Stimulated activated memory B cell treated with anti-CD40 and anti-IgM and Interleukin-4, amounts not matched to agents 10 μg/mL and 1 μg/mL and 100 μg/mL, for 72 hours (primary cell): ENCODE measurements around the gene NFX1.
"Not testable (repeated sequence)": the region's sequence is repeated elsewhere in the genome, so short reads cannot be mapped to it uniquely, and the experiment has no call there.

Experiments
- ATAC-seq: fragments of 150-1000 bp; cut with Tn5 transposase; 2 replicates; pipeline ENCODE4 v1.10.0; 2021
- H3K27ac Mint-ChIP-seq: one replicate; pipeline ENCODE4 v1.8.0; 2022; ENCODE audit warnings: mild to moderate bottlenecking, mixed read lengths
- H3K27me3 Mint-ChIP-seq: one replicate; pipeline ENCODE4 v1.8.0; 2022; ENCODE audit warnings: mixed read lengths
- H3K36me3 Mint-ChIP-seq: one replicate; pipeline ENCODE4 v1.8.0; 2022; ENCODE audit warnings: mixed read lengths
- H3K4me1 Mint-ChIP-seq: one replicate; pipeline ENCODE4 v1.8.0; 2022; ENCODE audit warnings: mixed read lengths
- H3K4me3 Mint-ChIP-seq: one replicate; pipeline ENCODE4 v1.8.0; 2022; ENCODE audit warnings: mild to moderate bottlenecking, moderate library complexity, mixed read lengths
- H3K9me3 Mint-ChIP-seq: one replicate; pipeline ENCODE4 v1.8.0; 2022; ENCODE audit warnings: mixed read lengths

The NFX1 gene

GRCh38 chr9:33349743-33350142 lies 59.4 kb downstream of the NFX1 start:
- no peaks in the 10 kb centered on the region for H3K4me1 Mint-ChIP-seq
- H3K36me3 Mint-ChIP-seq = peaks cover 73% of the 10 kb centered on the region

GRCh38 chr9:33350310-33350709 lies 60.0 kb downstream of the NFX1 start:
- Mint-ChIP-seq H3K4me1 (no peaks in the 10 kb centered on the region), H3K27ac (no peak overlapping the region), H3K27me3 (no peaks in the 10 kb centered on the region), H3K4me3 (no peak overlapping the region), H3K36me3 (peaks cover 73% of the 10 kb centered on the region), H3K9me3 (no peaks in the 10 kb centered on the region)
- ATAC-seq = no peak

More at GRCh38 chr9:33349743-33350142, 59.4 kb downstream of the NFX1 start:
- Mint-ChIP-seq H3K27ac (no peak overlapping the region), H3K9me3 (no peaks in the 10 kb centered on the region), H3K27me3 (no peaks in the 10 kb centered on the region), H3K4me3 (no peak overlapping the region)
- ATAC-seq = no peak

GRCh38 chr9:33351547-33351946 lies 61.2 kb downstream of the NFX1 start:
- no peak for ATAC-seq

GRCh38 chr9:33354651-33355211 lies 64.4 kb downstream of the NFX1 start:
- Mint-ChIP-seq H3K4me1 (no peaks in the 10 kb centered on the region), H3K27ac (peak overlapping the region; percentile 18), H3K9me3 (no peaks in the 10 kb centered on the region), H3K27me3 (no peaks in the 10 kb centered on the region), H3K4me3 (no peak overlapping the region), H3K36me3 (peaks cover 51% of the 10 kb centered on the region)
- no peak for ATAC-seq

More at GRCh38 chr9:33351547-33351946, 61.2 kb downstream of the NFX1 start:
- H3K9me3 Mint-ChIP-seq = no peaks in the 10 kb centered on the region
- H3K4me3 Mint-ChIP-seq = no peak overlapping the region
- no peaks in the 10 kb centered on the region for H3K27me3 Mint-ChIP-seq
- H3K36me3 Mint-ChIP-seq = peaks cover 73% of the 10 kb centered on the region
- H3K27ac Mint-ChIP-seq = no peak overlapping the region
- H3K4me1 Mint-ChIP-seq = no peaks in the 10 kb centered on the region

- no peaks in the 10 kb centered on the region for H3K27me3 Mint-ChIP-seq
- peaks cover 54% of the 10 kb centered on the region for H3K36me3 Mint-ChIP-seq
- H3K4me3 Mint-ChIP-seq = no peak overlapping the region
- ATAC-seq = no peak
- H3K4me1 Mint-ChIP-seq = no peaks in the 10 kb centered on the region
- no peak overlapping the region for H3K27ac Mint-ChIP-seq
- H3K9me3 Mint-ChIP-seq = no peaks in the 10 kb centered on the region
Observed at GRCh38 chr9:33355933-33356332, 65.6 kb downstream of the NFX1 start.

GRCh38 chr9:33358641-33359040 lies 68.3 kb downstream of the NFX1 start:
- H3K4me3 Mint-ChIP-seq, H3K4me1 Mint-ChIP-seq, H3K27me3 Mint-ChIP-seq, ATAC-seq, H3K9me3 Mint-ChIP-seq, H3K27ac Mint-ChIP-seq: not testable (repeated sequence)
- peaks cover 55% of the 10 kb centered on the region for H3K36me3 Mint-ChIP-seq

GRCh38 chr9:33364127-33364526 lies 73.8 kb downstream of the NFX1 start:
- Mint-ChIP-seq H3K4me1 (no peaks in the 10 kb centered on the region), H3K27ac (peak overlapping the region; percentile 51), H3K4me3 (no peak overlapping the region), H3K9me3 (no peaks in the 10 kb centered on the region), H3K27me3 (no peaks in the 10 kb centered on the region), H3K36me3 (peaks cover 67% of the 10 kb centered on the region)
- no peak for ATAC-seq

GRCh38 chr9:33364814-33365213 lies 74.5 kb downstream of the NFX1 start:
- H3K9me3 Mint-ChIP-seq, H3K27me3 Mint-ChIP-seq, H3K4me3 Mint-ChIP-seq, H3K4me1 Mint-ChIP-seq, ATAC-seq, H3K27ac Mint-ChIP-seq: not testable (repeated sequence)
- H3K36me3 Mint-ChIP-seq = peaks cover 71% of the 10 kb centered on the region

- ATAC-seq = no peak
- no peak overlapping the region for H3K27ac Mint-ChIP-seq
- H3K4me3 Mint-ChIP-seq = no peak overlapping the region
- peaks cover 76% of the 10 kb centered on the region for H3K36me3 Mint-ChIP-seq
- H3K27me3 Mint-ChIP-seq = no peaks in the 10 kb centered on the region
- no peaks in the 10 kb centered on the region for H3K4me1 Mint-ChIP-seq
- H3K9me3 Mint-ChIP-seq = no peaks in the 10 kb centered on the region
Observed at GRCh38 chr9:33366979-33367480, 76.7 kb downstream of the NFX1 start.

GRCh38 chr9:33372900-33373299 lies 82.6 kb downstream of the NFX1 start:
- no peaks in the 10 kb centered on the region for H3K27me3 Mint-ChIP-seq

GRCh38 chr9:33374190-33374589 lies 83.9 kb downstream of the NFX1 start:
- ATAC-seq = no peak
- no peak overlapping the region for H3K27ac Mint-ChIP-seq
- H3K9me3 Mint-ChIP-seq = no peaks in the 10 kb centered on the region
- H3K4me3 Mint-ChIP-seq = no peak overlapping the region
- H3K36me3 Mint-ChIP-seq = peaks cover 29% of the 10 kb centered on the region
- no peaks in the 10 kb centered on the region for H3K27me3 Mint-ChIP-seq
- H3K4me1 Mint-ChIP-seq = no peaks in the 10 kb centered on the region

More at GRCh38 chr9:33372900-33373299, 82.6 kb downstream of the NFX1 start:
- ATAC-seq = no peak
- H3K4me3 Mint-ChIP-seq = no peak overlapping the region
- no peak overlapping the region for H3K27ac Mint-ChIP-seq
- no peaks in the 10 kb centered on the region for H3K9me3 Mint-ChIP-seq
- no peaks in the 10 kb centered on the region for H3K4me1 Mint-ChIP-seq
- H3K36me3 Mint-ChIP-seq = peaks cover 31% of the 10 kb centered on the region

- no peaks in the 10 kb centered on the region for H3K27me3 Mint-ChIP-seq
- peak; percentile 78 for ATAC-seq
- no peak overlapping the region for H3K27ac Mint-ChIP-seq
- H3K4me3 Mint-ChIP-seq = no peak overlapping the region
- no peaks in the 10 kb centered on the region for H3K4me1 Mint-ChIP-seq
- peaks cover 23% of the 10 kb centered on the region for H3K36me3 Mint-ChIP-seq
- no peaks in the 10 kb centered on the region for H3K9me3 Mint-ChIP-seq
Observed at GRCh38 chr9:33374634-33375237, 84.4 kb downstream of the NFX1 start.

GRCh38 chr9:33375238-33375840 lies 85.0 kb downstream of the NFX1 start:
- H3K4me3 Mint-ChIP-seq = no peak overlapping the region
- no peaks in the 10 kb centered on the region for H3K27me3 Mint-ChIP-seq
- no peaks in the 10 kb centered on the region for H3K9me3 Mint-ChIP-seq
- H3K27ac Mint-ChIP-seq = no peak overlapping the region
- peaks cover 17% of the 10 kb centered on the region for H3K36me3 Mint-ChIP-seq
- no peaks in the 10 kb centered on the region for H3K4me1 Mint-ChIP-seq
- ATAC-seq = no peak

- H3K27ac Mint-ChIP-seq = no peak overlapping the region
- peaks cover 13% of the 10 kb centered on the region for H3K36me3 Mint-ChIP-seq
- no peaks in the 10 kb centered on the region for H3K9me3 Mint-ChIP-seq
- no peaks in the 10 kb centered on the region for H3K27me3 Mint-ChIP-seq
- ATAC-seq = no peak
- no peak overlapping the region for H3K4me3 Mint-ChIP-seq
- H3K4me1 Mint-ChIP-seq = no peaks in the 10 kb centered on the region
Observed at GRCh38 chr9:33375841-33376321, 85.6 kb downstream of the NFX1 start.

GRCh38 chr9:33377089-33377715 lies 86.9 kb downstream of the NFX1 start:
- H3K27ac Mint-ChIP-seq = no peak overlapping the region
- no peaks in the 10 kb centered on the region for H3K4me1 Mint-ChIP-seq
- H3K27me3 Mint-ChIP-seq = no peaks in the 10 kb centered on the region
- H3K36me3 Mint-ChIP-seq = peaks cover 5% of the 10 kb centered on the region
- ATAC-seq = no peak
- no peak overlapping the region for H3K4me3 Mint-ChIP-seq
- H3K9me3 Mint-ChIP-seq = no peaks in the 10 kb centered on the region
